H1 (cell line): Measurements from ENCODE around the gene PFKFB3. TPM values are rescaled to one million over a fixed set of nuclear protein-coding genes. Genes with fewer than 3 reads are reported as not detected.

Experiments
- CTCF ChIA-PET: fragments of 300-600 bp; sonication (Branson Sonifier 250); formaldehyde crosslinking; loops from one replicate; lab custom pipeline; 2021; ENCODE audit not compliant: partially characterized antibody; lab: Charles Lee
- POLR2A ChIA-PET: fragments of 300-600 bp; sonication (Branson Sonifier 250); formaldehyde crosslinking; loops from one replicate; lab custom pipeline; 2021; ENCODE audit warnings: inconsistent platforms; ENCODE audit not compliant: partially characterized antibody; lab: Charles Lee
- DNase-seq, 2 experiments: peaks; one replicate each; pipeline versions ENCODE4 v3.0.0 to v3.0.0-alpha.2; 2010 to 2022; ENCODE audit warnings: low spot score in 2 of 2, low read depth in 1 of 2, mixed read lengths in 1 of 2
- FAIRE-seq: peaks from 2 replicates; lab custom pipeline; 2011; peaks lifted over from hg19 to GRCh38; lab: Jason Lieb, UNC
- H2AFZ ChIP-seq: 2 replicates; pipeline ENCODE4 v1.8.1; 2012; ENCODE audit warnings: low read length, inconsistent platforms
- H2AK5ac ChIP-seq: 2 replicates; pipeline ENCODE4 v1.6.1; 2013; ENCODE audit warnings: low read depth, low read length
- H2BK120ac ChIP-seq: replicated peaks from 2 replicates; pipeline ENCODE3; 2013; ENCODE audit warnings: low read depth, low read length, inconsistent platforms
- H2BK12ac ChIP-seq: 2 replicates; pipeline ENCODE4 v1.6.1; 2013; ENCODE audit warnings: low read depth, low read length
- H2BK15ac ChIP-seq: 2 replicates; pipeline ENCODE4 v1.6.1; 2013; ENCODE audit warnings: low read length
- H2BK20ac ChIP-seq: 2 replicates; pipeline ENCODE4 v1.6.1; 2013; ENCODE audit warnings: low read length
- H2BK5ac ChIP-seq: 2 replicates; pipeline ENCODE4 v1.6.1; 2013; ENCODE audit warnings: low read depth, low read length
- H3K14ac ChIP-seq: 2 replicates; pipeline ENCODE4 v1.6.1; 2013; ENCODE audit warnings: inconsistent platforms; ENCODE audit not compliant: insufficient read length
- H3K18ac ChIP-seq: 2 replicates; pipeline ENCODE4 v1.6.1; 2013; ENCODE audit warnings: low read length; ENCODE audit errors: extremely low read depth
- H3K23ac ChIP-seq: 2 replicates; pipeline ENCODE4 v1.6.1; 2013; ENCODE audit warnings: inconsistent platforms; ENCODE audit not compliant: insufficient read length
- H3K23me2 ChIP-seq: 2 replicates; pipeline ENCODE4 v1.6.1; 2013; ENCODE audit warnings: low read depth, low read length
- H3K27ac ChIP-seq: 2 replicates; pipeline ENCODE4 v1.6.1; 2011; ENCODE audit warnings: low read depth, low read length, inconsistent platforms
- H3K27me3 ChIP-seq, 4 experiments: replicated peaks in 1 of 4; 1 replicate in 1 of 4; 2 replicates in 3 of 4; pipeline versions ENCODE4 v1.6.1 to v1.8.1; 2011 to 2013; ENCODE audit warnings: low read length in 3 of 4, mild to moderate bottlenecking in 3 of 4, inconsistent platforms in 2 of 4, mixed read lengths in 2 of 4, moderate library complexity in 1 of 4; ENCODE audit not compliant: control insufficient read depth in 3 of 4, insufficient read depth in 3 of 4; ENCODE audit errors: extremely low read depth in 1 of 4
- H3K36me3 ChIP-seq, 4 experiments: 2 replicates each; pipeline versions ENCODE4 v1.6.1 to v1.8.1; 2011 to 2013; ENCODE audit warnings: mild to moderate bottlenecking in 4 of 4, low read length in 3 of 4, moderate library complexity in 2 of 4, control low read depth in 1 of 4, inconsistent platforms in 1 of 4; ENCODE audit not compliant: insufficient read depth in 4 of 4, control insufficient read depth in 2 of 4
- H3K4ac ChIP-seq: replicated peaks from 2 replicates; pipeline ENCODE3; 2013; ENCODE audit warnings: low read length, low read depth, mixed read lengths, inconsistent platforms; ENCODE audit not compliant: insufficient read length
- H3K4me1 ChIP-seq, 4 experiments: replicated peaks in 1 of 4; 1 replicate in 1 of 4; 2 replicates in 3 of 4; pipeline versions ENCODE4 v1.6.1 to v1.8.1; 2011 to 2013; ENCODE audit warnings: low read length in 3 of 4, inconsistent platforms in 2 of 4, mixed read lengths in 1 of 4; ENCODE audit not compliant: insufficient read depth in 4 of 4, control insufficient read depth in 3 of 4
- H3K4me2 ChIP-seq, 2 experiments: 2 replicates each; pipeline versions ENCODE4 v1.6.1 to v1.8.1; 2011 to 2013; ENCODE audit warnings: low read depth in 2 of 2, low read length in 2 of 2, control low read depth in 1 of 2, inconsistent platforms in 1 of 2, mild to moderate bottlenecking in 1 of 2; ENCODE audit not compliant: insufficient read depth in 1 of 2
- H3K4me3 ChIP-seq, 4 experiments: fragments of 200-600, 300-600 bp in 1 of 4; sonication (generic), shearing (Covaris generic), sonication (Bioruptor Twin) in 1 of 4; 2 replicates each; pipeline versions ENCODE4 v1.5.1 to v1.8.1; 2011 to 2016; ENCODE audit warnings: low read length in 4 of 4, low read depth in 3 of 4, control low read depth in 2 of 4, inconsistent platforms in 2 of 4, mild to moderate bottlenecking in 2 of 4, mixed read lengths in 1 of 4, moderate library complexity in 1 of 4; ENCODE audit not compliant: insufficient read depth in 2 of 4; ENCODE audit errors: extremely low read depth in 1 of 4
- H3K56ac ChIP-seq: replicated peaks from 2 replicates; pipeline ENCODE3; 2013; ENCODE audit warnings: low read depth, mild to moderate bottlenecking, mixed read lengths, low read length, inconsistent platforms; ENCODE audit not compliant: insufficient read length
- H3K79me1 ChIP-seq: 2 replicates; pipeline ENCODE4 v1.6.1; 2013; ENCODE audit warnings: low read depth, low read length, control low read depth
- H3K79me2 ChIP-seq, 2 experiments: 2 replicates each; pipeline versions ENCODE4 v1.6.1 to v1.8.1; 2012 to 2013; ENCODE audit warnings: low read length in 2 of 2, mild to moderate bottlenecking in 2 of 2, inconsistent platforms in 1 of 2; ENCODE audit not compliant: insufficient read depth in 2 of 2, control insufficient read depth in 1 of 2
- H3K9ac ChIP-seq, 4 experiments: replicated peaks in 1 of 4; 1 replicate in 1 of 4; 2 replicates in 3 of 4; pipeline versions ENCODE4 v1.6.1 to v1.8.1; 2011 to 2013; ENCODE audit warnings: low read depth in 3 of 4, low read length in 3 of 4, control low read depth in 2 of 4, mild to moderate bottlenecking in 2 of 4, moderate library complexity in 2 of 4, inconsistent platforms in 1 of 4; ENCODE audit errors: extremely low read depth in 1 of 4
- H3K9me3 ChIP-seq, 2 experiments: 2 replicates each; pipeline versions ENCODE4 v1.6.1 to v1.8.1; 2012 to 2013; ENCODE audit warnings: mild to moderate bottlenecking in 2 of 2, moderate library complexity in 2 of 2, control low read depth in 1 of 2, inconsistent platforms in 1 of 2, low read depth in 1 of 2, low read length in 1 of 2, mixed read lengths in 1 of 2; ENCODE audit not compliant: insufficient read depth in 2 of 2
- H4K20me1 ChIP-seq, 2 experiments: replicated peaks in 1 of 2; 2 replicates each; pipeline versions ENCODE3 to v1.8.1; 2011 to 2013; ENCODE audit warnings: inconsistent platforms in 2 of 2, low read length in 2 of 2, mild to moderate bottlenecking in 1 of 2; ENCODE audit not compliant: insufficient read depth in 2 of 2, control insufficient read depth in 1 of 2
- H4K5ac ChIP-seq: 2 replicates; pipeline ENCODE4 v1.6.1; 2013; ENCODE audit warnings: low read length, low read depth, mixed read lengths, inconsistent platforms; ENCODE audit not compliant: insufficient read length
- H4K8ac ChIP-seq: 2 replicates; pipeline ENCODE4 v1.8.0; 2013; ENCODE audit warnings: mild to moderate bottlenecking, moderate library complexity, low read length, inconsistent platforms; ENCODE audit not compliant: insufficient read depth; ENCODE audit errors: extremely low read depth
- H4K91ac ChIP-seq: replicated peaks from 2 replicates; pipeline ENCODE3; 2013; ENCODE audit warnings: low read length, mixed read lengths, inconsistent platforms; ENCODE audit not compliant: insufficient read length
- CBX8 ChIP-seq: fragments of 300-800, 300-1000 bp; sonication (generic); IDR thresholded peaks from 2 replicates; pipeline ENCODE4 v1.7.1; 2016; ENCODE audit warnings: low read depth, low read length, borderline replicate concordance
- CHD1 ChIP-seq: IDR thresholded peaks from 2 replicates; pipeline ENCODE4 v1.6.1; 2012; ENCODE audit warnings: low read depth, low read length, improper control_type of control experiment
- CTBP2 ChIP-seq: IDR thresholded peaks from 2 replicates; pipeline ENCODE4 v1.7.0; 2011; ENCODE audit warnings: borderline replicate concordance, mild to moderate bottlenecking, moderate library complexity, mixed read lengths, low read length; ENCODE audit not compliant: insufficient read depth, insufficient read length
- NRF1 ChIP-seq: IDR thresholded peaks from 2 replicates; pipeline ENCODE4 v1.6.1; 2011; ENCODE audit warnings: mild to moderate bottlenecking, low read depth, low read length, improper control_type of control experiment
- POLR2AphosphoS5 ChIP-seq: IDR thresholded peaks from 2 replicates; pipeline ENCODE4 v1.6.1; 2011; ENCODE audit warnings: low read depth, low read length
- RXRA ChIP-seq: IDR thresholded peaks from 2 replicates; pipeline ENCODE4 v1.6.1; 2011; ENCODE audit warnings: low read depth, mild to moderate bottlenecking, low read length, moderate library complexity; ENCODE audit not compliant: insufficient read depth
- WGBS, 2 experiments: shearing (Covaris generic) in 1 of 2; methylation state at CpG; one replicate each; pipeline versions ENCODE4 v1.1.6 to v1.1.7; 2013 to 2015; ENCODE audit warnings: low lambda C conversion rate in 2 of 2, mixed read lengths in 2 of 2, inconsistent platforms in 1 of 2, low coverage in 1 of 2, missing lambda C conversion rate in 1 of 2; ENCODE audit not compliant: insufficient replicate concordance in 2 of 2, insufficient coverage in 1 of 2, insufficient read length in 1 of 2; ENCODE audit errors: extremely low coverage in 1 of 2, missing lambda C conversion rate in 1 of 2; 5-methylcytosine and 5-hydroxymethylcytosine counted together
- polyA plus RNA-seq, 7 experiments: library from polyadenylated mRNA; depleted of rRNA in 3 of 7; stranded (reverse) in 5 of 7; unstranded in 2 of 7; fragments of >200 nt in 5 of 7; fragments of 200-250 nt in 2 of 7; gene quantifications; 1 replicate in 5 of 7; 2 replicates in 1 of 7; 4 replicates in 1 of 7; pipeline versions ENCODE4 v1.2.1 to v1.2.3, GENCODE V29; 2011 to 2013; ENCODE audit warnings: missing spikeins in 2 of 7, mixed read lengths in 2 of 7
- total RNA-seq: library from RNA; stranded (reverse); fragmentation: NEBNext Ultra II Directional; extraction: Animal tissue kit (Norgen Biotek cat#: 25700); gene quantifications from 2 replicates; pipeline ENCODE4 v1.2.1, GENCODE V29; 2021

Gene PFKFB3
- total and polyA plus RNA-seq, 2 of the 8 experiments (the other 6 are each of a cell fraction or from before 2014, with no cell fraction given), result 15.6 to 32.0 TPM

- Histone ChIP-seq H3K27ac (no peak overlapping the region), H3K36me3 (peaks cover 34 to 84% (median 67%) of the 10 kb centered on the region in 4 experiments)
Observed at GRCh38 chr10:6220418-6221191, 17.9 kb downstream of the PFKFB3 start.

More at GRCh38 chr10:6220418-6221191, 17.9 kb downstream of the PFKFB3 start:
- H3K4ac ChIP-seq, result no peak overlapping the region
- H4K91ac ChIP-seq, result no peak overlapping the region
- H3K4me2 ChIP-seq, result no peak overlapping the region
- H4K8ac ChIP-seq, result no peak overlapping the region
- H3K14ac ChIP-seq, result no peak overlapping the region
- H3K9ac ChIP-seq, result no peak overlapping the region
- H2BK12ac ChIP-seq, result no peak overlapping the region
- DNase-seq, result no peak
- no peak overlapping the region for H3K56ac ChIP-seq
- H2AK5ac ChIP-seq, result no peak overlapping the region
- no peaks in the 10 kb centered on the region for H3K4me1 ChIP-seq
- H2BK20ac ChIP-seq, result no peak overlapping the region
- H4K20me1 ChIP-seq, result peaks cover 7 to 12% of the 10 kb centered on the region in 2 experiments
- 0 out of 2 replicates have a peak, but pooled peaks have one; percentile 25 for TF ChIP-seq POLR2AphosphoS5
- TF ChIP-seq CHD1, result no peak
- TF ChIP-seq NRF1, result no peak
- no peak for TF ChIP-seq CBX8
- TF ChIP-seq RXRA, result no peak
- no peak for TF ChIP-seq CTBP2
- no peaks in the 10 kb centered on the region for H3K79me2 ChIP-seq
- H3K4me3 ChIP-seq, result no peak overlapping the region
- ChIA-PET POLR2A (interaction anchor here (1.1 kb wide), 1 partner anchor 15 kb away, joined by 3 read pairs; no protein-coding TSS in a partner anchor), CTCF (interaction anchor here (0.6 to 4.4 kb wide), 4 partner anchors 16 to 181 kb away, joined by 3 to 14 read pairs (median 3); no protein-coding TSS in a partner anchor)
- no peak overlapping the region for H2BK120ac ChIP-seq
- H3K9me3 ChIP-seq, result no peaks in the 10 kb centered on the region
- no peak overlapping the region for H4K5ac ChIP-seq
- H2AFZ ChIP-seq, result no peak overlapping the region
- H3K27me3 ChIP-seq, result no peaks in the 10 kb centered on the region
- no peak overlapping the region for H2BK5ac ChIP-seq
- 91% methylated on average over 32 of the region's 32 CpGs; no CpG with 5 or more reads in 1 of the 2 experiments for WGBS, 2 experiments
- 0 out of 2 replicates have a peak, but pooled peaks cover 2% of the 10 kb centered on the region for H3K23me2 ChIP-seq
- H3K79me1 ChIP-seq, result 0 out of 2 replicates have a peak, but pooled peaks cover 2% of the 10 kb centered on the region
- H3K23ac ChIP-seq, result peak overlapping the region; percentile 84
- no peak overlapping the region for H2BK15ac ChIP-seq
- H3K18ac ChIP-seq, result no peak overlapping the region
- no peak for FAIRE-seq
